ENCODE data around the gene CUL5.

CUL5 gene

GRCh38 chr11:108008656-108009496 is at the start of gene CUL5:
Gene CUL5, plus strand, starts transcription at chr11:108008898. Its CDS starts 451 bp downstream, at chr11:108009349.
- peak; percentile 85 to 86 for DNase-seq

GRCh38 chr11:107961480-107961879 is 47.2 kb upstream of the CUL5 start:
- no peak for DNase-seq

- no peak for DNase-seq
Observed at GRCh38 chr11:107962181-107962580, 46.5 kb upstream of the CUL5 start.

GRCh38 chr11:107963091-107963490 is 45.6 kb upstream of the CUL5 start:
- no peak for DNase-seq

GRCh38 chr11:107969219-107969618 is 39.5 kb upstream of the CUL5 start:
- DNase-seq = no peak

- DNase-seq = no peak
Observed at GRCh38 chr11:107970049-107970448, 38.6 kb upstream of the CUL5 start.

GRCh38 chr11:107973641-107974040 is 35.1 kb upstream of the CUL5 start:
- no peak for DNase-seq

GRCh38 chr11:107988397-107989158 is 20.1 kb upstream of the CUL5 start:
- DNase-seq = no peak

- DNase-seq = no peak
Observed at GRCh38 chr11:107991868-107992414, 16.8 kb upstream of the CUL5 start.

GRCh38 chr11:107996006-107996776 is 12.5 kb upstream of the CUL5 start:
- no peak for DNase-seq

GRCh38 chr11:107998761-107999160 is 9.9 kb upstream of the CUL5 start:
- no peak for DNase-seq

- no peak for DNase-seq
Observed at GRCh38 chr11:107999759-108000455, 8.8 kb upstream of the CUL5 start.

GRCh38 chr11:108002476-108002875 is 6.2 kb upstream of the CUL5 start:
- DNase-seq = no peak

- no peak for DNase-seq
Observed at GRCh38 chr11:108003623-108004022, 5.1 kb upstream of the CUL5 start.

- DNase-seq = no peak
Observed at GRCh38 chr11:108007819-108008218, 879 bp upstream of the CUL5 start.

GRCh38 chr11:108009497-108010370 is 1.0 kb downstream of the CUL5 start:
- DNase-seq = no peak

GRCh38 chr11:108012139-108012725 is 3.5 kb downstream of the CUL5 start:
- no peak for DNase-seq

- DNase-seq = no peak
Observed at GRCh38 chr11:108016647-108017046, 7.9 kb downstream of the CUL5 start.

GRCh38 chr11:108018708-108019107 is 10.0 kb downstream of the CUL5 start:
- DNase-seq = no peak

- no peak for DNase-seq
Observed at GRCh38 chr11:108019870-108020540, 11.3 kb downstream of the CUL5 start.

All from activated CD4-positive, alpha-beta T cell treated with anti-CD3 and anti-CD28 coated beads, Interleukin-2, amount 50 U/mL, for 4 hours (primary cell).